Brain microvascular endothelial cell (primary cell): ENCODE measurements around the gene LRP6.

Experiments used
- DNase-seq: peaks from one replicate; pipeline ENCODE4 v3.0.0-alpha.2; 2020
- H3K27ac ChIP-seq: fragments of 250-450 bp; sonication (Bioruptor Pico); 2 replicates; pipeline ENCODE4 v1.5.1; 2020; ENCODE audit warnings: mild to moderate bottlenecking, moderate library complexity
- H3K27me3 ChIP-seq: fragments of 250-450 bp; sonication (Bioruptor Pico); replicated peaks from 2 replicates; pipeline ENCODE4 v1.5.1; 2020; ENCODE audit warnings: mild to moderate bottlenecking
- H3K36me3 ChIP-seq: fragments of 250-450 bp; sonication (Bioruptor Pico); replicated peaks from 2 replicates; pipeline ENCODE4 v1.5.1; 2020; ENCODE audit warnings: mild to moderate bottlenecking
- H3K4me3 ChIP-seq: 2 replicates; pipeline ENCODE4 v1.5.1; 2011; ENCODE audit warnings: low read depth, mild to moderate bottlenecking, control low read depth, low read length, moderate library complexity
- in situ Hi-C: cut with HindIII; loops from 2 replicates; pipeline ENCODE4 v1.10.0; 2017; ENCODE audit warnings: low sequenced_read_pairs, low pct_ligation_motif_present
- TF ChIP-seq, protein P1 (sequence below): IDR thresholded peaks from 2 replicates; pipeline ENCODE4 v1.5.1; 2011; ENCODE audit warnings: low read depth, mild to moderate bottlenecking, moderate library complexity, low read length, control low read depth, inconsistent platforms; ENCODE audit errors: missing control alignments

LRP6 gene

DNA sequence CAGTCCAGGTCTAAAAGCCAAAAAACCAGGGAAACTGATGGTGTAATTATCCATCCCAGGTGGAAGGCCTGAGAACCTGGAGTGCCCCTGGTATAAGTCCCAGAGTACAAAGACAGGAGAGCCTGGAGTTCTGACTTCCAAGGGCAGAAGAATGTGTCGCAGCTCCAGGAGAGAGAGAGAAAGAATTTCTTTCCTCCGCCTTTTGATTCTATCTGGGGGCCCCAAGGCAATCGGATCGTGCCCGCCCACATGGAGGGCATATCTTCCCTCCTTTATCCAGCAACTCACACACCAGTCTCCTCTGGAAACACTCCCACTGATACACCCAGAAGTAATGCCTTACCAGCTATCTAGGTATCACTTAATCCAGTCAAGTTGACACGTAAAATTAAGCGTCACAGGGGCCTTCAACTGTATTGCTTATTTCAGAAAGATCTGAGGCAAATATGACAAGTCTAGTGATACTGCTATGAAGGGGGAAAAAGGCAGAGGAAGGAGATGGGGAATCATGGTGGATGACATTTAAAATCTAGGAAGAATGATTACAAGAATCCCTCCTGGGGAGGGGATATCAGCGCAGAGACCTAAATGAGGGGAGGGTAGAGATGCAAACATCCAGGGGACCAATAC is 30.5 kb upstream of the LRP6 start:
- H3K27me3 ChIP-seq, result no peaks in the 10 kb centered on the region
- no peak overlapping the region for H3K4me3 ChIP-seq
- H3K36me3 ChIP-seq, result no peaks in the 10 kb centered on the region
- DNase-seq, result no peak
- H3K27ac ChIP-seq, result no peak overlapping the region
- TF ChIP-seq, protein P1, sequence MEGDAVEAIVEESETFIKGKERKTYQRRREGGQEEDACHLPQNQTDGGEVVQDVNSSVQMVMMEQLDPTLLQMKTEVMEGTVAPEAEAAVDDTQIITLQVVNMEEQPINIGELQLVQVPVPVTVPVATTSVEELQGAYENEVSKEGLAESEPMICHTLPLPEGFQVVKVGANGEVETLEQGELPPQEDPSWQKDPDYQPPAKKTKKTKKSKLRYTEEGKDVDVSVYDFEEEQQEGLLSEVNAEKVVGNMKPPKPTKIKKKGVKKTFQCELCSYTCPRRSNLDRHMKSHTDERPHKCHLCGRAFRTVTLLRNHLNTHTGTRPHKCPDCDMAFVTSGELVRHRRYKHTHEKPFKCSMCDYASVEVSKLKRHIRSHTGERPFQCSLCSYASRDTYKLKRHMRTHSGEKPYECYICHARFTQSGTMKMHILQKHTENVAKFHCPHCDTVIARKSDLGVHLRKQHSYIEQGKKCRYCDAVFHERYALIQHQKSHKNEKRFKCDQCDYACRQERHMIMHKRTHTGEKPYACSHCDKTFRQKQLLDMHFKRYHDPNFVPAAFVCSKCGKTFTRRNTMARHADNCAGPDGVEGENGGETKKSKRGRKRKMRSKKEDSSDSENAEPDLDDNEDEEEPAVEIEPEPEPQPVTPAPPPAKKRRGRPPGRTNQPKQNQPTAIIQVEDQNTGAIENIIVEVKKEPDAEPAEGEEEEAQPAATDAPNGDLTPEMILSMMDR, result no peak
- in situ Hi-C loops, result no loop called here

DNA sequence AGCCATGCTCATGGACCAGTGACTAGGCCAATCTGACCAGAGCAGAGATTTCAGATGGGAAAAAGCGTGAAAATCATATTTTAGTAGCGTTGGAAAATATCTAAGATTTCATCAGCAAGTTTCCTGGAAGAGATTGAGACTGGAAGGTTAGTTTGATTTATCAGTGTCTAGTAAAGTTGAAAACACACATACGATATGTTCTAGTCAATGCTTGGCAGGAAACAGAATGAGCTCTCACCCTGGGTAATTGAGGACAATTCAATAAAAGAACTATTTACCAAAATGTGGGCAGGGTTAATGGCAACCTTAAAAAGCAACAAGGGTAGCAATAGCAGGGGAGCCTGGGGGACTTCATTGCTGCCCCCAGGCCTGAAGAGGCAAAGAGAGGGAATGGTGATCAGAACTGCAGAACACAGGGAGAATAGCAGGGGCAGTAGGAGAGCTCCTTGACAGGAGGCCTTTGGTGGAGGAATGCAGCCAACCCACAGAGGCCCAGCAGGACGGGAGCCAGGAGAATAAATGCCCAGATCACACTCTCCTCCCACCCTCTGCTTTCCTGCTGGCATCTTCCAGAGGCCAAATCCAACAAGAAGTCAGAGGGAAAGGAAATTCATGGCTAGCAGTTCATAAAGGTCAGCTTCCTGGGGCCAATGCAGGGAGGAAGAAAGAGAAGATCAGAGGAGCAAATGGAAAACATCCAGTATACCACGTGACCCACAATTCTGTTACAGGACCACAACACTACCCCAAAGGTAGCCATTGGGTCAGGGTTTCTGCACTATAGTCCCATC is 27.6 kb upstream of the LRP6 start:
- TF ChIP-seq, protein P1, result no peak
- no peak for DNase-seq
- Histone ChIP-seq H3K27me3 (no peaks in the 10 kb centered on the region), H3K4me3 (no peak overlapping the region), H3K36me3 (no peaks in the 10 kb centered on the region), H3K27ac (no peak overlapping the region)
- in situ Hi-C loops, result no loop called here

GRCh38 chr12:12290206-12290605 is 23.4 kb upstream of the LRP6 start:
- Histone ChIP-seq H3K36me3 (no peaks in the 10 kb centered on the region), H3K4me3 (no peak overlapping the region), H3K27me3 (no peaks in the 10 kb centered on the region), H3K27ac (no peak overlapping the region)
- no peak for DNase-seq
- in situ Hi-C loops, result no loop called here
- TF ChIP-seq, protein P1, result no peak

- Histone ChIP-seq H3K27me3 (no peaks in the 10 kb centered on the region), H3K27ac (no peak overlapping the region), H3K36me3 (no peaks in the 10 kb centered on the region), H3K4me3 (no peak overlapping the region)
- no peak for DNase-seq
- in situ Hi-C loops, result no loop called here
- TF ChIP-seq, protein P1, result no peak
These were observed 19.6 kb upstream of the LRP6 start for GRCh38 chr12:12286441-12286840.

DNA sequence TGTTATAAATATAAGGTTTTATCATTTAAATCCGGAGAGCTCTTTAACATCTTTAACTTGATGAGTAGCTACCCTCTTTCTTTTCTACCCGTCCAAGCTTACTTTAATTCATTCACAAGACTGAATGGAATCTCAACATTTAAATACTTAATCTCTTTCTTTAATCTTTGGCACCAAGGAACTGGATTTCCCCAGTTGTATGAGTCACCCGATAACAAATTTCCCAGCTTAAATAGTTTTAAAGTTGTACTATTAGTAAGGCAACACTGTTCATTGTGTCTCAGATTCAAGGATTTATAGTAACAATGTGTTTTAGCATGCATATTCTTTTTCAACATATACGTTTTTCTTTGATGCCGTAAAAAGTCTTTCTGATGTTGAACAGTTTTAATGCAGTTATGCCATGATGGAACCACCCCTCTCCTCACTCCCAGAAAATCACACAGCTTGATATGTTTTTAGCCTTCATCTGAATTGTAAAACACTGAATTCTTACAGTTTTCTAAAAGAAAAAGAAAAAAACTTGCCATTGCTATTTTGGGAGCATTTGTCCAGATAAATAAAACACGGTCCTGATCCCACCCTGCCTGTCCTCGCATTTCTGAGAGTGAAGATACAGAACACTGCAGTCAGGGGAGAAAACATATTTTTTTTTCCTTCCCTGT is 16.0 kb upstream of the LRP6 start:
- Histone ChIP-seq H3K27me3 (no peaks in the 10 kb centered on the region), H3K27ac (no peak overlapping the region), H3K36me3 (no peaks in the 10 kb centered on the region), H3K4me3 (no peak overlapping the region)
- in situ Hi-C loops, result no loop called here
- TF ChIP-seq, protein P1, result no peak
- DNase-seq, result peak; percentile 47
